T-helper 9 cell (primary cell): ENCODE results near the gene ZNF446.
"Not testable (repeated sequence)": the region's sequence is repeated elsewhere in the genome, so short reads cannot be mapped to it uniquely, and the experiment has no call there.

Experiments used
- DNase-seq: peaks from one replicate; pipeline ENCODE4 v3.0.0-alpha.2; 2020

Gene ZNF446

DNA sequence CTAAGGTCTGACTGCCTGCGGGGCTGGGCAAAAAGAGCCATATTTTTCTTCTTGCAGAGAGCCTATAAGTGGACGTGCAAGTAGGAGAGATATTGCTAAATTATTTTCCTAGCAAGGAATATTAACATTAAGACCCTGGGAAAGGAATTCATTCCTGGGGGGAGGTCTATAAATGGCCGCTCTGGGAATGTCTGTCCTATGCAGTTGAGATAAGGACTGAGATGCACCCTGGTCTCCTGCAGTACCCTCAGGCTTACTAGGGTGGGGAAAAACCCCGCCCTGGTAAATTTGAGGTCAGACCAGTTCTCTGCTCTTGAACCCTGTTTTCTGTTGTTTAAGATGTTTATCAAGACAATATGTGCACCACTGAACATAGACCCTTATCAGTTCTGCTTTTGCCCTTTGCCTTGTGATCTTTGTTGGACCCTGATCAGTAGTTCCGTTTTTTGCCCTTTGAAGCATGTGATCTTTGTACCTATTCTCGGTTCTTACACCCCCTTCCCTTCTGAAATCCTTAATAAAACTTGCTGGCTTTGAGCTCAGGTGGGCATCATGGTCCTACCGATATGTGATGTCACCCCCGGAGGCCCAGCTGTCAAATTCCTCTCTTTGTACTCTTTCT, 31.6 kb downstream of the ZNF446 start:
- not testable (repeated sequence) for DNase-seq

DNA sequence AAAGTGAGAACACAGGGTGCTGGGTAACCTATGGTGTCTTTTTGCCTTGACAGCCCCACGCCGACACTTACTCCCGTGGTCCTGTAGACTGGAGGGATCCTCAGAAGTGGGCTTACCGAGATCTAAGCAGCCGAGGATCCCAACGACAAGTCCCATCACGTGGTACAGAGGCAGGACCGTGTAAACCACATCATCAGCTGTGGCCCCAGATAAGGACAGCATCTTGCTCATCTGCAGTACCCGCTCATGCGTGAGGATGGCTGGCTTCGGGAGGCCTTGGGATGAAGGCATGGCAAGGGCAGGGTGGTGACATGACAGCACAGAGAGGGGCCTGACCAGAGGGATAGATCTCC, 33.6 kb downstream of the ZNF446 start:
- DNase-seq, result no peak

DNA sequence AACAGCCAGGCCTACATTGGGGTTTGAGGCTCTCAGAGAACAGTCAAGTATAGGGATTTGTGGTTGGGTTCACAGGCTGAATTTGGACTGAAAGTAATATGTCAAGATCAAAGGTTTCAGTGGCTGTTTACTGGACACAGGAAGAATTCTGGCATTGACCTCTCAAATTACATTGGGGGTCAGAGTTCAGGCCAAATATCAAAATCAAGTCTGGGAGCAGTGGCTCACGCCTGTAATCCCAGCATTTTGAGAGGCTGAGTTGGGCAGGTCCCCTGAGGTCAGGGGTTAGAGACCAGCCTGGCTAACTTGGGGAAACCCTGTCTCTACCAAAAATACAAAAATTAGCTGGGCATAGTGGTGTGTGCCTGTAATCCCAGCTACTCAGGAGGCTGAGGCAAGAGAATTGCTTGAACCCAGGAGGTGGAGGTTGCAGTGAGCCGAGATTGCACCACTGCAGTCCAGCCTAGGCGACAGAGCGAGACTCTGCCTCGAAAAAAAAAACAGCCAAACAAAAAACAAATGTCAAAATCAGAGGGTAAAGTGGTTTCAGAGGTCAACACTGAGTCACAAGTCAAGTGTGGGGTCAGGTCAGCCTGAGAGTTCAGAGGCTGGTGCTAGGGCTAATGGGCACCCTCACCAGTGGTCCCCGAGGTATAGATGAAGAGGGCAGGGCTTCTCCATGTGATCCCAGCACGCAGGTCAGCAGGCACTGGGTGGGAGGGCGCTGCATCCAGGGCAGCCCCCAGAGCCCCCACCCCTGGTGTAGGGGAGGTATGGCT, 34.1 kb downstream of the ZNF446 start:
- DNase-seq, result no peak

DNA sequence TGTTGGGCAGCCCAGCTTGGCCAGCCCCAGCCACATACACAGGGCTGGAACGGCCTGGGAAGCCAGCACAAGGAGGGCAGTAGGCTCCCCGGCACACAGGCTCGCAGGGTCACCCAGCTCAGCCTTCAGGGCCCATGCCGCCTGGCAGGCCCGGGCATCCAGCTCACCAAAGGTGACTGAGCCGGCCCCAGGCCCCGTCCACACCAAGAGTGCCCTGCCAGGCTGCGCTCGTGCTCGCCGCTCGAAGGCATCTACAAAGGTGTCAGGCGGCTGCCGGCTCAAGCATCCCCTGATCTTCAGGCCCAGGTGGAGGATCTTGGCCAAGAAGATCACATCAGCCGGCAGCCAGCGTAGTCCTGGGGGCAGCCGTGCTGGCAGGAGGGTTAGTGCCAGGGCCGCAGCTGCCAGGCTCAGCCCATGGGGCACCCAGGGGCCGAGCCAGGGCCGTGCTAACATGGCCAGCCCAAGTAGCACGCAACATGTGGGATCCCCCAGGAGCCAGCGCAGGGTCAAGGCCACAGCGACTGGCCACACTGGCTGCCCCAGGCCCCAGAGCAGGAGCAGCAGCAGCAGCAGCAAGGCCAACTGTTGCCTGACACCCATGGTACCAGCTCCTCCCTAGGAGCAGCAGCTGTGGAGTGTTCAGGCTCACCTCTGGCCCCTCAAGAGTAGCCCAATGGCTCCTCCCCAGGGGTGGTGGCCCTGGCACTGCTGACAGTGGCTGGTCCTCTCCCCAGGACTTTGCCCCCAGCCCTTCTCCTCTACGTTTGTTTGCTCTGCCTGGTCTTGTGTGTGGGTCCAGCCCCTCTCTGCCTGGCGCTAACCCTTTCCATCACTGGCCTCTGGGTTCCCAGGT, 35.4 kb downstream of the ZNF446 start, which contains the start of gene SLC27A5:
Gene SLC27A5 (minus strand): TSS at position 640 of the 856 bp plus-strand sequence. CDS start 37 bp downstream, at position 603.
- no peak for DNase-seq

DNA sequence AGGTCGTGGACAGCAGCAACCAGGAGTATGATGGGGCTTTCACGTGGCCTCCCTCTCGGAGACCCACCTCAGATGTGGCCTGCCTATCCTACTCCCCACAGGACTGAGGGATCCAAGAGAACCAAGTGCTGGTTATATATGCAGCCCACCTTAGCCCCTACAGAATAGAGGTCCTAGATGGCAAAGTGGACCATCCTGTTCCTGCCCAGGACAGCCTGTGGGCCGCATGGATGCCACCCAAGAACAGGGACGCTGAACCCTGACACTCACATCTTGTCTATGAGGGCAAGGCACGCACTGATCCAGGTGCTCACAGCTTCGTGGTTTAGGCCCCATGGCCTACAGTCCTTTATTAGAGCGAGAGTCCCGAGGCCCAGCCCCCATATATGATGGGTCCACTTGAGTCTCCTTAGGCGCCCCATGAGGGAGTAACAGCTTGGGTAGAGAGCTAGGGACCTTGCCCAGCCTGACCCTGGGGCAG, 37.1 kb downstream of the ZNF446 start:
- no peak for DNase-seq

DNA sequence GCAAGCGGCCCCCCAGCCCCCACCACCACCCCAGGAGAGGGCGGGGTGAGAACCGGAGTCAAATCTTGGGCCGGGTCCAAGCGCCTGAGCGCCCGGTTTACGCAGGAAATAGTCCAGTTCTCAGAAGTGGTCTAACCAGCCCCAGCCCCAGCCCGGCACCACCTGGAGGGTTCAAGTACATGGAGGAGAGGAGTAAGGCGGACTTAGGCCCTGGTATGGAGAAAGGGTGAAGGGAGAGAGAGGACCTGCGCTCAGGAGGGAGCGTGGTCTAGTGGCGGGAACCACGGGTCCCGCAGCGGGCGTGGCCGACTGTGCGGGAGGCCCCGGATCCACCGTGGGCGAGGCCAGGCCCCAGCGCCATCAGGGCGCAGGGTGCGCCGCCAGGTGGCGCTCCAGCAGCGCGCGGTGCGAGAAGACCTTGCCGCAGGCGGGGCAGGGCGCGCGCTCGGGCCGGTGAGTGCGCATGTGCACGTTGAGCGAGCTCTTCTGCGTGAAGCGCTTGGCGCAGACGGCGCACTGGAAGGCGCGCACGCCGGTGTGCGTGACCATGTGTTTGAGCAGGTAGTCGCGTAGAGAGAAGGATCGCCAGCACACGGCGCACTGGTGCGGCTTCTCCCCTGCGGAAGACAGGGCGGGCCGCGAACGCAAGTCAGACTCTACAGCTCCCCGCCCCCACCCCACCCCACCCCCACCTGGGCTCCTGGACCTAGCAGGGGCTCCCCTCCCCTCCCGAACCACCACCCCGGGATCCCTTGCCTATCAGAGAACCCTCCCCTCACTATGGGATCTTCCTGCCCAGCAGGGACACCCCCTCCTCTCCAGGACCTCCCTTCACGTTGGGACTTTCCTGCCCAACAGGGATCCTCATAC, 37.8 kb downstream of the ZNF446 start:
- DNase-seq, result peak; percentile 93

DNA sequence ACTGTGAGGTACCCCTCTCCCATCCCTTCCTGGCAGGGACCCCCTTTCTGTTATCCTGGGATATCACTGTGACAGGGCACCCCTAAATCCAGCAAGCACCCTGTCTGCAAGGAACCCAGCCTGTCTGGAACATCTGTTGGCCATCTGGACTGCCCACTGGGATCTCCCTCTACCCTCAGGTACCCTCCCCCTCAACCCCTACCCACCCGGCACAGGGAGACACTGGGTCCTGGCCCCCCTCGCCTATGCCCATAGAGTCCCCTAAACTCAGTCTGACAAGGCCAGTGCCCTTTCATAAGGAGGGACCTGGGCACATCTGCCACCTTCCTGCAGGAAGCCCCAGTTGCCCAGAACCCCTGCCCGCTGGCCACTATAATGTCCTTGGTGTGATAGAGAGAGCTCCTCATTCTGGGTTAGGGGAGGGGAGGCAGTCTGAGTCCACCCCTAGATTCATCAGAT, 38.4 kb downstream of the ZNF446 start:
- DNase-seq, result no peak

DNA sequence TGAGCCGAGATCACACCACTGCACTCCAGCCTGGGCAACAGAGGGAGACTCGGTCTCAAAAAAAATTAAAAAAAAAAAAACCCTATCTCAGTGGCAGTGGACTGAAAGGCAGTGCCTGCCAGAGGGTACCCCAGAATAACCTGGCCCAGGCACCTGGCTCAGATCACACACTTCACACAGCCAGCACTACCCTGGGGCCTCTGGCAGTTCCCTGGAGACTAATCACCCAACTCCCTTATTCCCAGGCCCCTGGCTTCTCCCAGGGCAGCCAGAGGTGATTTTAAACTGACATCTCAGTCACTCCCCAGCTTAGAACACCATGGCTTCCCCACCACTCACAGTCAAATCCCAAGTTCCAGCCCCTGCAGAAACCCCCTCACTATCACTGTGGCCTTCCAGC, 39.1 kb downstream of the ZNF446 start:
- no peak for DNase-seq

DNA sequence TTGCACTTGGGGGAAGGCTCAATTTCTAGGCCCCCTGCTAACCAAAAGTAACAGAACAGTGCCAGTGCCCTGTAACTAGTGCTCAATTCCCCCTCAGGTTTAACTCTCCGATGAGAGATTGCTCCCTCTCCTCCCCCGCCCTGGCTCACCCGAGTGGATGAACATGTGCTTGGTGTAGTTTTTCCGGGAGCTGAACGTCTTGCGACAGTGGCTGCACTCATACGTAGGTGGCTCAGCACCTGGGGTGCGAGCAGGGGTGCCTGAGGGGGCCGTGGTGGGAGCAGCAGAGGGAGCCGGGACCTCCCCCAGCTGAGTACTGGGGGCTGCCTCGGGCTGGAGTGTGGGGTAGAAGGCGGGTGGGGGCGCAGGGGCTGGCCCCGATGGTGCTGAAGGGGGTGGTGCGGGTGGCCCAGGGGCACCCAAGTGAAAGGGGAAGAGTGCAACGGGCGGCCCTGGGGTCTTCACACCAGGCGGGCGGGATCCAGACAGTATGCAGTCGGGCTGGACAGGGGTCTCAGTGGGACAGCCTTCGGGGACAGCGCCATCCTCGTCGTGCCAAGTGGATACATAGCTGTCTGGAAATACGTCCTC, 40.2 kb downstream of the ZNF446 start:
- no peak for DNase-seq

DNA sequence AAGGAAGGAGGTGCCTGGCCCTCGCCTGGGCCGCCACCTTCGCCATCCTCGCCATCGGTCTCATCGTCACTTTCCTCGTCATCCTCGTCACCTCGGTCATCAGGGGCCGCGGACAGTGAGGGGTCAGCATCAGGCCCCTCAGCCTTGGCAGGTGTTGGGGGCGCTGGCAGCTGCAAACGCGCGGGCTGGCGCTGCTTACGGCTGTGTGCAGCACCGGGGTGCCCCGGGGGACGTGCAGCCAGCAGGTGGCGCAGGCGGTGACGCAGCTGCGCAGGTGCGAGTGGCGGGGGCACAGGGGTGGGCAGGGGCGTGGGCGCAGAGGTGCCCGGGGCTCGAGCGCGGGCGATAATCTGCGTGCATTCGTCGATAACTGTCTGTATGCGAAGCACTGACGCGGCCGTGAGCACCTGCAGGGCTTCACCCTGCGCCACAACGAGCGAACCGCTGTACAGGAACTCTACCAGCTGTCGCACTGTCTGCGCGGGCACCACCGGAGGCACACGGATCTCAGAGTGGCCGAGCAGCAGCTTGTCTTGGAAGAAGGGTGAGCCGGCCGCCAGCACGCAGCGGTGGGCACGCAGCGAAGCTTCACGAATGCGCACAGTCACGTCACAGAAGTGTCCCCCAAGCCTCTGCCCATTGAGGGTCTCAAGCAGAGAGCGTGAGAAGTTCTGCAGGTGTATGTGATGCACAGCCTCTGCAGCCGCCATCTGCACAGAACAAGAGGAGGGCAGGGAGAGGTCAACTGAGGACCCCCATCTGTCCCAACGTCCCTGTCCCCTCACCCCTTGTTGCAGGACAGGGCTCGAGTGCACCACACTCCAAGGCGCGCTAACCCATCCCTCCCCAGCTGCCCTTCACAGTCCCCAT, 41.0 kb downstream of the ZNF446 start:
- no peak for DNase-seq

DNA sequence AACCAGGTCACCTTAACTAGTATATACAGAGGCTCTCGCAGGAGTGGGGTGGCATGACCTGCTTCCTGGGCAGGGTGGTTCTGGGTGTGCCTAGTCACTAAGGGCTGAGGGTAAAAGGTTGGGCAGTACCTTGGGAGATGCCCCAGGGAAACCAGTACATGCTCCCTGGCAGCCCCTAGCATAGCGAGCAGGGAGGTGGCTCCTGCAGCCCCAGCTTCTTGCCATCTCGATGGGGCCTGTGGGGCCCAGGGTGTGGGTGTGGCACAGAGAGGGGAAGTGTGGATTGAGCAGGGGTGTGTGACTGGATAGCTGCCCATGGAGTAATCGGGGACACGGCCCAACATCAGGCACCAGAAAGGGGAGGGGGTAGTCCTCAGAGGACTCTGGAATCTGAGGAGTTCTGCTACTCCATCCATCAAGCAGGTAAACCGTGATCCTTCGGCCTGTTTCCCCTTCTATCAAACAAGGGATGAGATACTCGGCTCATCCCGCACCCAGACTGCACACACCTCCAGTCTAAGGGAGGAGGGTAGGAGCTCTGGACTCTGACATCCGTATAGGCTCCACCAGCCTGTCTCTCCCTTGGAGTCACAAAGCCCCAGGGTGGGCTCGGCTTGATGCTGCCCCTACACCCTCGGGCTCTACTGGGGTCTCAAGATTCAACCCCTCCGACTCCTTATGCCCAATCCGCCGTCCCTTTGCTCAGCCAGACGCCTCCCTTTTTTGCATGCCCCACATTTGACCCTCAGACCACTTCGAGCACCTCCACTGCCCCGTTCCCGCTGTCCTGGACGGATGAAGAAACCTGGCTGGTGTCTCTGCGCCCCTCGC, 42.3 kb downstream of the ZNF446 start:
- DNase-seq, result no peak

DNA sequence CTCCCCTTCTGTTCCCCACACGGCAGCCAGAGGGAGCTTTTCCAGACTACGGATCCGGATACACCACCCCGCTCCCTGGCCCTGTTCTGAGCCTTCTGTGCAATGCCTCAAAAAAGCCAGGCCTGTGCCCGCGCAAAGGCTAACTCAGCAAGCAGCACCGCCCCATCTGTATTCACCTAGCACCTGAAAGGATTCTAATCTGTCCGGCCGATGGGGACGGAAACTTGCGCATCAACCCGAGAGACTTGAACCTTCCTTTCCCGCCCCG, 42.9 kb downstream of the ZNF446 start:
- peak; percentile 39 for DNase-seq

DNA sequence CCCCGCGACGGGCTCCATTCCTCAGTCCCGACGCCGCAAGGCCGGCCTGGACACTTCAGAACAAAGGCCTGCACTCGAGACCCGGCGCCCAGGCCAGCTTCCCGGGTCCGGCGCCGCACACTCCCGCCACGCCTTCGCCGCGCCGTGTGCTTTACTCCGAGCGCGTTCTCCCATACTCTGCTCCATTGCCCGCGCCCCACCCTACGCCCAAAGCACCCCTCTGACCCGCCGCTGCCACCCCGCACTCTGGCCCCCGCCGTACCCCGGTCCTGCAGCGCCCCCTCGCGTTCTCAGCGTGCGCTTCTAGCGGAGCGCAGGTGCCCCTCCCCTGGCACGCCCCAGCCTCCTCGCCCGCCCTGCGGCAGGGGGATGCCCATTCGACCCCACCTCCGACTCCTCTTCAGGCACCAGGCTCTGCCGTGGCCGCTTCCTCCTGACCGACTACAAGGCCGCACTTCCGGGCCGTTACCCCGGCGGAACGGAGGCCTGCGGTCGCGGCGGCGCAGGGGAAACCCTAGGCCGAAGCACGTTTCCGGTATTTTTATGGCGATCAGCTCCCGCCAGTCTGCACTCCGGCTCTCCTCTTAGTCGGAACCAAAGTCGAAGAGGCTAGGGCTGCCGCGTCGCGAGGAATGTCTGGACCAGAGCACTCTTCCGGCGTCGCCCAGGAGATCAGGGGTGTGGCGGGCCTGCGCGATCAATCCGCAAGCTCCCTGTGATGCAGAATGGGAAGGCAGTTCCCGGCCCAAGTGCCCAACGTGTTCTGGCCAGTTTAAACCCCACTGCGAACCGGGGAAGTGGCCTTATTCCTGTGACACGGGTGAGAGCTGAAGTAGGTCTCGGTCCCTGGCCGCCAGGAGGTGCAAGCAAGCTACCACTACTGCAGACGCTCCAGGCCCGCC, 43.5 kb downstream of the ZNF446 start, which contains the start of gene ZBTB45:
Gene ZBTB45 (minus strand): TSS at position 456 of the 902 bp plus-strand sequence. CDS start 2,137 bp downstream, outside the sequence.
- peak; percentile 91 for DNase-seq

DNA sequence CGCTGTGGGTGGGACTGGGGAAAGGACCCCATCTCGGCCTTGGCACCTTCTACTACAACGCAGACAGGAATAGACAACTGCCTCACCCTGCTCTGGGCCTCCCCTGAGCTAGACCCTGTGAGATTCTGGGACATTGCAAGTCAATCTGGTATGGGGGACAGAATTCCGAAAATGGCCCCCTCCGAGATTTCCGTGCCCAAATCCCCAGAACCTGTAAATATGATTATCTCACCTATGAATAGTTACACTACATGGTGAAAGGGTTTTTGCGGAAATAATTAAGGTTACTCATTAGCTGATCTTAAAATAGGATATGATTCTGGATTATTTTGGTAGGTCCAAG, 44.1 kb downstream of the ZNF446 start:
- DNase-seq, result no peak

DNA sequence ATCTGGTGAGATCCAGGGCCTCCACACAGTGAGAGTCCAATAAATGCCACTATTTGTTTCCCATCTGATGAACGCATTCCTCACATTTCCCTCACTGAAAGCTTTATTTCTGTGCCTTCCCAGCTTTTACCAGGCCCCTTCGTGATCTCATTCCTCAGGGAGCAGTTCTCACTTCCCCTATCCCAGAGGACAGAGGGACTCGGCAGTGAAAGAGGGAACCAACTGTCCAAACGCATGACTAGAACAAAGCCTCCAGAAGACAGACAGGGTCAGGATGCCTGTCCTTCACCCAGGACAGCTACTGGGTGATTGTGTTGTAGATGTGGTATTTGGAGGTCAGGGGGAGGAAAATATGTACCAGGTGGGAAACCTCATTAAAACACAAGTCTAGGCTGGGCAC, 45.5 kb downstream of the ZNF446 start:
- no peak for DNase-seq

DNA sequence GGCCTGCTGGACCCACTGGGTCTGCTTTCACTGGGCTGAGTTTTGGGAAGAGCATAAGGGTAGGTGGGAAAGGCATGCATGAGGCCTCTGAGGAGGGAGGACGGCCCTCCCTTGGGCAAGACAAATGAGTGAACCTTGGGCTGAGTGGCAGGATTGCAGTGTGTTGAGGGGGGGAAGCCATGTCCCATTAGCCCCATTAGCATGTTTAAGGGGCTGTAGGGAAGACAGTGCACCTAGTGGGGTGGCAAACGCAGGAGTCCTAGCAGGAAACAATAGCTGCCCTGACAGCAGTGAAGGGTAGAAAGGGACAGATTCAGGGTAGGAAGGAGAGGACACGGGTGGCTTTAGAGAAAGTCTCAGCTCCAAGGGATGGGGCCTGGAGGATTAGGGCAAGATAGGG, 46.6 kb downstream of the ZNF446 start:
- no peak for DNase-seq

DNA sequence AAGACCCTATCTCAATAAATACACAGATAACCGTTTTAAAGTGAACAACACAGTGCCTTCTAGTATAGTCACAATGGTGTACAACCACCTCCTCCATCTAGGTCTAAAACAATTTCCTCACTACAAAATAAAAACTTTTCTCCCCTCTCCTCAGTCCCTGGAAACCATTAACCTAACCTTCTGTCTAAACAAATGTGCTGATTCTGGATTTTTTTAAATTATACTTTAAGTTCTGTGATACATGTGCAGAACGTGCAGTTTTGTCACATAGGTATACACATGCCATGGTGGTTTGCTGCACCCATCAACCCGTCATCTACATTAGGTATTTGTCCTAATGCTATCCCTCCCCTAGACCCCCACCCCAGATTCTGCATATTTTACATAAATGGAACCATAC, 53.3 kb downstream of the ZNF446 start:
- no peak for DNase-seq
